Gastrocnemius medialis (tissue), 4 donors: Measurements from ENCODE around the gene CCDC187.

ENCODE experiments used
- POLR2A ChIP-seq, 2 donors: fragments of 450-650 bp; IDR thresholded peaks; one replicate each; pipeline ENCODE4 v1.6.1; 2017; ENCODE audit warnings: antibody characterized with exemption in 2 of 2, mild to moderate bottlenecking in 2 of 2, moderate library complexity in 2 of 2
- TF ChIP-seq, protein P1 (sequence below), 5 experiments: fragments of 450-650 bp in 3 of 5; fragments of 200-600 bp in 2 of 5; sonication (generic) in 2 of 5; IDR thresholded peaks in 4 of 5; conservative IDR thresholded peaks in 1 of 5; 1 replicate in 4 of 5; 2 replicates in 1 of 5; pipeline ENCODE4 v1.5.1; 2016 to 2019; ENCODE audit warnings: antibody characterized with exemption in 5 of 5, mild to moderate bottlenecking in 3 of 5, moderate library complexity in 3 of 5

DNA sequence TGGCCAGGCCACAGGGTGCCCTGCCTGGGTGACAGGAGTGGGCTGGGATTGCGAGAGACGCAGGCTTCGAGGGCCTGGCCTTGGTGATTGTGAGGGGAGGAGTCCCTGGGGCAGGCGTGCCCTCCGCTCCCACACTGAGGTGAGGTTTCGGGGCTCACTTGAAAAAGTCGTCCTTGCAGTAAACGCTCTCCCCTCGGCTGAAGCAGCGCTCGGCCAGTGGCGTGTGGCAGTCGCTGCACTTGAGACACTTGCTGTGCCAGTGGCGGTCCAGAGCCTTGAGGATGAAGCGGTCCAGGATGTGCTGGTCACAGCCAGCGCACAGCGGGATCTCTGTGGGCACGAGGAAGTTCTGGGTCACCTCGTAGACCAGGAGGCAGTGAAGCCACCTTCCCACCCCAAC is 103.5 kb downstream of the CCDC187 start:
- TF ChIP-seq, protein P1, sequence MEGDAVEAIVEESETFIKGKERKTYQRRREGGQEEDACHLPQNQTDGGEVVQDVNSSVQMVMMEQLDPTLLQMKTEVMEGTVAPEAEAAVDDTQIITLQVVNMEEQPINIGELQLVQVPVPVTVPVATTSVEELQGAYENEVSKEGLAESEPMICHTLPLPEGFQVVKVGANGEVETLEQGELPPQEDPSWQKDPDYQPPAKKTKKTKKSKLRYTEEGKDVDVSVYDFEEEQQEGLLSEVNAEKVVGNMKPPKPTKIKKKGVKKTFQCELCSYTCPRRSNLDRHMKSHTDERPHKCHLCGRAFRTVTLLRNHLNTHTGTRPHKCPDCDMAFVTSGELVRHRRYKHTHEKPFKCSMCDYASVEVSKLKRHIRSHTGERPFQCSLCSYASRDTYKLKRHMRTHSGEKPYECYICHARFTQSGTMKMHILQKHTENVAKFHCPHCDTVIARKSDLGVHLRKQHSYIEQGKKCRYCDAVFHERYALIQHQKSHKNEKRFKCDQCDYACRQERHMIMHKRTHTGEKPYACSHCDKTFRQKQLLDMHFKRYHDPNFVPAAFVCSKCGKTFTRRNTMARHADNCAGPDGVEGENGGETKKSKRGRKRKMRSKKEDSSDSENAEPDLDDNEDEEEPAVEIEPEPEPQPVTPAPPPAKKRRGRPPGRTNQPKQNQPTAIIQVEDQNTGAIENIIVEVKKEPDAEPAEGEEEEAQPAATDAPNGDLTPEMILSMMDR (IDR thresholded peaks at IDR 0.05 in 4 of 5, conservative IDR thresholded peaks at IDR 0.05 in 1 of 5) = no peak
- TF ChIP-seq POLR2A (IDR thresholded peaks at IDR 0.05) = no peak
